Prostate gland (tissue), 2 donors: Measurements from ENCODE around the gene NDUFS6. TPM values are rescaled to one million over a fixed set of nuclear protein-coding genes. Genes with fewer than 3 reads are reported as not detected.

Experiments used
- DNase-seq: peaks from one replicate; pipeline ENCODE4 v3.0.0-alpha.2; 2019; ENCODE audit warnings: low spot score
- H3K27ac ChIP-seq, 2 donors: fragments of 200-600 bp; sonication (generic); 2 replicates each; pipeline ENCODE4 v1.5.1; 2017 to 2019
- H3K27me3 ChIP-seq: fragments of 200-600 bp; sonication (generic); replicated peaks from 2 replicates; pipeline ENCODE4 v1.5.1; 2019; ENCODE audit not compliant: insufficient read depth
- H3K36me3 ChIP-seq, 2 donors: fragments of 200-600 bp; sonication (generic); 1 replicate in 1 of 2; 2 replicates in 1 of 2; pipeline versions ENCODE4 v1.5.1 to v1.8.1; 2017 to 2019
- H3K4me1 ChIP-seq: fragments of 200-600 bp; sonication (generic); replicated peaks from 2 replicates; pipeline ENCODE4 v1.5.1; 2019
- H3K4me3 ChIP-seq, 2 donors: fragments of 200-600 bp; sonication (generic); 2 replicates each; pipeline ENCODE4 v1.5.1; 2017 to 2019
- H3K9me3 ChIP-seq: fragments of 200-600 bp; sonication (generic); 2 replicates; pipeline ENCODE4 v1.5.1; 2017
- CTCF ChIP-seq, 4 experiments: fragments of 200-600 bp in 2 of 4; fragments of 450-650 bp in 2 of 4; sonication (generic) in 2 of 4; IDR thresholded peaks; 1 replicate in 3 of 4; 2 replicates in 1 of 4; pipeline ENCODE4 v1.5.1; 2016 to 2019; ENCODE audit warnings: antibody characterized with exemption in 4 of 4, mild to moderate bottlenecking in 2 of 4, moderate library complexity in 2 of 4
- POLR2A ChIP-seq: fragments of 450-650 bp; IDR thresholded peaks from one replicate; pipeline ENCODE4 v1.6.1; 2016; ENCODE audit warnings: antibody characterized with exemption, mild to moderate bottlenecking
- POLR2AphosphoS5 ChIP-seq: sonication (generic); formaldehyde crosslinking; IDR thresholded peaks from one replicate; pipeline ENCODE4 v1.6.1; 2017; ENCODE audit warnings: antibody characterized with exemption
- WGBS: methylation state at CpG from one replicate; pipeline ENCODE4 v1.1.5; 2018; 5-methylcytosine and 5-hydroxymethylcytosine counted together
- intact Hi-C: fragments of 100-400 bp; cut with DNase I; formaldehyde crosslinking; loops from one replicate; pipeline ENCODE4 v1.14.2; 2022
- total RNA-seq, 2 donors: library from RNA; depleted of rRNA; stranded (reverse); fragments of >200 nt; gene quantifications; one replicate each; pipeline ENCODE4 v1.1.0, GENCODE V29; 2016

Gene NDUFS6
- total RNA-seq, 2 donors from 2014 or later, result 27.8 to 70.2 TPM

- Histone ChIP-seq H3K27ac (no peak overlapping the region), H3K9me3 (no peaks in the 10 kb centered on the region), H3K36me3 (no peaks in the 10 kb centered on the region), H3K4me3 (no peak overlapping the region), H3K4me1 (no peaks in the 10 kb centered on the region), H3K27me3 (peaks cover 12% of the 10 kb centered on the region)
- no peak for DNase-seq
- intact Hi-C loops, result no loop called here
- TF ChIP-seq CTCF (IDR thresholded peaks at IDR 0.05) (no peak), POLR2AphosphoS5 (no peak)
- 92% methylated on average over 13 of the region's 13 CpGs for WGBS
Observed at GRCh38 chr5:1846583-1846982, 45.4 kb downstream of the NDUFS6 start.

GRCh38 chr5:1847056-1847455, 45.8 kb downstream of the NDUFS6 start:
- no peak for DNase-seq
- Histone ChIP-seq H3K4me3 (no peak overlapping the region), H3K4me1 (no peaks in the 10 kb centered on the region), H3K27me3 (peaks cover 16% of the 10 kb centered on the region), H3K27ac (no peak overlapping the region), H3K9me3 (no peaks in the 10 kb centered on the region), H3K36me3 (no peaks in the 10 kb centered on the region)
- intact Hi-C loops, result no loop called here
- TF ChIP-seq POLR2AphosphoS5, result no peak
- WGBS, result 68% methylated on average over 10 of the region's 10 CpGs

GRCh38 chr5:1847611-1848010, 46.4 kb downstream of the NDUFS6 start:
- no peak for TF ChIP-seq POLR2AphosphoS5
- TF ChIP-seq CTCF (IDR thresholded peaks at IDR 0.05), result no peak
- TF ChIP-seq POLR2A, result no peak
- Histone ChIP-seq H3K4me1 (no peaks in the 10 kb centered on the region), H3K4me3 (no peak overlapping the region), H3K9me3 (no peaks in the 10 kb centered on the region), H3K36me3 (no peaks in the 10 kb centered on the region), H3K27me3 (peaks cover 19% of the 10 kb centered on the region), H3K27ac (no peak overlapping the region)
- DNase-seq, result no peak
- 72% methylated on average over 7 of the region's 9 CpGs for WGBS
- intact Hi-C loops, result no loop called here

- H3K36me3 ChIP-seq, result no peaks in the 10 kb centered on the region
- no peaks in the 10 kb centered on the region for H3K4me1 ChIP-seq
- intact Hi-C loops, result no loop called here
- TF ChIP-seq POLR2AphosphoS5 (no peak), POLR2A (no peak), CTCF (IDR thresholded peaks at IDR 0.05) (no peak)
- no peaks in the 10 kb centered on the region for H3K9me3 ChIP-seq
- H3K4me3 ChIP-seq, result no peak overlapping the region
- WGBS, result 61% methylated on average over 29 of the region's 29 CpGs
- H3K27me3 ChIP-seq, result peaks cover 25% of the 10 kb centered on the region
- no peak for DNase-seq
- H3K27ac ChIP-seq, result no peak overlapping the region
Observed at GRCh38 chr5:1850324-1851154, 49.3 kb downstream of the NDUFS6 start.

- no peak overlapping the region for H3K27ac ChIP-seq
- no peaks in the 10 kb centered on the region for H3K4me1 ChIP-seq
- TF ChIP-seq POLR2AphosphoS5 (no peak), CTCF (IDR thresholded peaks at IDR 0.05) (no peak), POLR2A (no peak)
- H3K27me3 ChIP-seq, result peaks cover 25% of the 10 kb centered on the region
- DNase-seq, result no peak
- 12% methylated on average over 33 of the region's 34 CpGs for WGBS
- no peaks in the 10 kb centered on the region for H3K9me3 ChIP-seq
- intact Hi-C loops, result no loop called here
- no peaks in the 10 kb centered on the region for H3K36me3 ChIP-seq
- H3K4me3 ChIP-seq, result no peak overlapping the region
Observed at GRCh38 chr5:1851290-1851934, 50.2 kb downstream of the NDUFS6 start.
